ENCODE results near the gene EIF3M. TPM values are rescaled to one million over a fixed set of nuclear protein-coding genes. Genes with fewer than 3 reads are reported as not detected.

Gene EIF3M
- 624 and 753 TPM in 2 replicates for total RNA-seq

DNA sequence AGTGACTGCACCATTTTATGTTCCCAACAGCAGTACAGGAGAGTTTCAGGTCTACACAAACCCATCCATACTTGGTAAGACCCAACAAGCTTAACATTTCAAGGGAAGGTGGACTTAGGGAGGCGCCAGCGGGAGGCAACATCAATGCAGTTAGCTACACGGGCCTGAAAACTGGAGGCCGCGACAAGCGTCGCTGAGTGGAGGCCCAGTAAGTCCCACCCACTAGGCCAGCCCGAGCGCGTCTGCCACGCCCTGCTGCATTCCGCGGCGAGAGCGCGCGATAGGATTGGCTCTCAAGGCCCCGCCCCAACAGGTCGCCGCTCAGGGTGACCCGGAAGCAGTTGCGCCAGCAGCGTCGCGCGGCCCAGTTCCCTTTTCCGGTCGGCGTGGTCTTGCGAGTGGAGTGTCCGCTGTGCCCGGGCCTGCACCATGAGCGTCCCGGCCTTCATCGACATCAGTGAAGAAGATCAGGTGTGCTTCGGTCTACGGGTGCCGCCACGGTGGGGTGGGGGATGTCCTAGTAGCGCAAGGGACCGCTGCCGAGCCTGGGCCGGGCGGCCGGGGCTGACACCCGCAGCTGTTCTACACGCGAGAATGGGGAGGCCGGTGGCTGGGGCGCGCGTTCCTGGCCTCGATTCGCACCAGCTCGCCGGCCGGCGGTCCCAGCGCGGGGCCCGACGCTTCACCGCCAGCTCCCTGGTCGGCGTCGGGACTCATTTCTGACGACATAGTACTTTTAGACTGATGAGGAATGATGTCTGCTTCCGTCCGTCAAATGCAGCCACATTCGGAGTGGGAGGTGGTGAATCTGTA lies at the start of gene EIF3M:
Gene EIF3M, plus strand, starts transcription at position 373 of the 813 bp plus-strand sequence. Its CDS starts 57 bp downstream, at position 430.

Other genes with a start within 250 kb of the EIF3M start
- not detected in 2 replicates for gene WT1, start 148.3 kb upstream of the EIF3M start, total RNA-seq
- gene CCDC73, start 210.8 kb downstream of the EIF3M start, total RNA-seq, result under 0.01 TPM in 1 of 2 replicates, not detected in the other
- 7.2 and 9.8 TPM in 2 replicates for gene PRRG4, start 246.1 kb downstream of the EIF3M start, total RNA-seq